Measurements from ENCODE around the gene PRDX6.
"Not testable (repeated sequence)": the region's sequence is repeated elsewhere in the genome, so short reads cannot be mapped to it uniquely, and the experiment has no call there.

PRDX6 gene

DNA sequence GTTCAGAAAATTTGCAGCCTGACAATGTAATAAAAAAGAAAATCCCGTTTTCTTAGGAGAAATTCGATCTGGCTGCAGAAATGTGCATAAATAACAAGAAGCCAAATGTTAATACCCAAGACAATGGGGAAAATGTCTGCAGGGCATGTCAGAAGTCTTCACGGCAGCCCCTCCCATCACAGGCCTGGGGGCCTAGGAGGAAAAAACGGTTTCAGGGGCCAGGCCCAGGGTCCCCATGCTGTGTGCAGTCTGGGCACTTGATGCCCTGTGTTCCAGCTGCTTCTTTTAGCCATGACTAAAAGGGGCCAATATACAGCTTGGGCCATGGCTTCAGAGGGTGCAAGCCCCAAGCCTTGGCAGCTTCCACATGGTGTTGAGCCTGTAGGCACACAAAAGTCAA lies 6.5 kb upstream of the PRDX6 start:
- no peak for DNase-seq

DNA sequence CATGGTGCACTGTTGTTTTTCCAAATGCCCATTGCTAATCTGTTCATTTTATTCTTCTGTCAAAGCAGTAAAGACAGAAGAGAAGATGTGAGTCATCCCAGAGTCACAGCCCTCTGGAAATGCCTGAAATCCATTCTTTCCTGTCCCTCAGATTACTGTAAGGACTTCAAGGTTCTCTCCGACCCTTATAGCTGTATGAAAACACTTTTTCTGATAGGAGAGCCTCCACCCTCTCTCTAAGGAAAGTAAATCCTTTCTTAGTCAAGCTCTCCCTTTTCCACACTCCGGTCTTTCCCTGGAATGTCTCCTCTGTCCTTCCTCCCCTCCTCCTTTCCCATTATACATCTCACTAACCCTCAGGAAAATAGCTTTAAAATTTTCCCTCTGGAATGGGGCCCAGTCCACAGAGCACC lies 3.5 kb upstream of the PRDX6 start:
- no peak for DNase-seq

DNA sequence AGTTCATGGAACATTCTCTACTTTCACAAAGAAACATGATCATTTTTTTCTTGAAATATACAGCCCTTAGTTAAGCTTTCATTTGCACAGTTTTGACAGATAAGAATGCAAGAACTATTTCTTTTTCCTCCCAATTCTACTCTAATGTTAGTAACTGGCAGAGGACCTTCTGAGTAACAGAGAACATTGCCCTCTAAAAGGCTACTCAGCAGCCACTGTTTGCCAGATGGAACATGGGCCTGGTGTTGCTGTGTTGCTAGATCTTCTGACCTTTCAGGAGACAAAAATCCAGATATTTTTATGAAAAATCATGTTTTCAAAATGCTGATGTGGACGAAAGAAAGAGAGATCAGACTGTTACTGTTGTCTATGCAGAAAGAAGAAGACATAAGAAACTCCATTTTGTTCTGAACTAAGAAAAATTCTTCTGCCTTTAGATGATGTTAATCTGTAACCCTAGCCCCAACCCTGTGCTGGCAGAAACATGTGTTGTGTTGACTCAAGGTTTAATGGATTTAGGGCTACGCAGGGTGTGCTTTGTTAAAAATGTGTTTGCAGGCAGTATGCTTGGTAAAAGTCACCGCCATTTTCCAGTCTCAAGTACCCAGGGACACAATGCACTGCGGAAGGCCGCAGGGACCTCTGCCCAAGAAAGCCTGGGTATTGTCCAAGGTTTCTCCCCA lies 2.9 kb upstream of the PRDX6 start:
- DNase-seq, result no peak

DNA sequence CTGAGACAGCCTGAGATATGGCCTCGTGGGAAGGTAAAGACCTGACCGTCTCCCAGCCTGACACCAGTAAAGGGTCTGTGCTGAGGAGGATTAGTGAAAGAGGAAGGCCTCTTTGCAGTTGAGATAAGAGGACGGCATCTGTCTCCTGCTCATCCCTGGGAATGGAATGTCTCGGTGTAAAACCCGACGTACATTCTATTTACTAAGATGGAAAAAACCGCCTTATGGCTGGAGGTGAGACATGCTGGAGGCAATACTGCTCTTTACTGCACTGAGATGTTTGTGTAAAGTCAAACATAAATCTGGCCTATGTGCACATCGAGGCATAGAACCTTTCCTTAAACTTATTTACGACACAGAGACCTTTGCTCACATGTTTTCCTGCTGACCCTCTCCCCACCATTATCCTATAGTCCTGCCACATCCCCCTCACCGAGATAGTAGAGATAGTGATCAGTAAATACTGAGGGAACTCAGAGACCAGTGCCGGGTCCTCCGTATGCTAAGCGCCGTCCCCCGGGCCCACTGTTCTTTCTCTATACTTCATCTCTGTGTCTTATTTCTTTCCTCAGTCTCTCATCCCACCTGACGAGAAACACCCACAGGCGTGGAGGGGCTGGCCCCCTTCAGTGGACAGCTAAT lies 2.2 kb upstream of the PRDX6 start:
- DNase-seq, result not testable (repeated sequence)

DNA sequence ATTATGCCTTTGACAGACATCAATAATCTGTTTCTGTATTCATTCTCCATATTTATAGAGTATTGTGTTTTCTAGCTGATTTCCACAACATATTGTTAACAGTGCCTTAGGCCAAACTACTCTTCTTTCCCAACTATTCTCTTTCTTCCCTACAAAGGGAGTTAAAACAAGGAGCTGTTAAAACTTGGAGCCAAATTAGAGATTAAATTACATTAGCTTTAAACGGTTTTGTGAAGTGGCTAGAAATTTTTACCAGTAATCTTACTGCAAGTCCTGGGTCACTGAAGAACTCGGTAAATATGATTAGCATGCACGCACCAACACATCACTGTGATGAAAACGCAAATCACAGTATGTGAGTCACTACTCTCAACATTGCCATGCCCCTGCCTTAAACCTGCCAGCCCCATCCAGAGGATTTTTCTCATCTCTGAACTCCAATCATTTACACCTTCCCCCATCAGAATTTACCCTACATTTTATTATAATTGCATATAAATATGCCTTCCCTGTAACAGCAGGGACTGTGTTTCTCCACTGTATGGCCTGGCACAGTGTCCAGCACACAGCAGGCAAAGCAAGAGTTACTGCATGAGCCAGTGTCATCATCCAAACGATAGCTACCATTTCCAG lies 1.5 kb upstream of the PRDX6 start:
- no peak for DNase-seq

DNA sequence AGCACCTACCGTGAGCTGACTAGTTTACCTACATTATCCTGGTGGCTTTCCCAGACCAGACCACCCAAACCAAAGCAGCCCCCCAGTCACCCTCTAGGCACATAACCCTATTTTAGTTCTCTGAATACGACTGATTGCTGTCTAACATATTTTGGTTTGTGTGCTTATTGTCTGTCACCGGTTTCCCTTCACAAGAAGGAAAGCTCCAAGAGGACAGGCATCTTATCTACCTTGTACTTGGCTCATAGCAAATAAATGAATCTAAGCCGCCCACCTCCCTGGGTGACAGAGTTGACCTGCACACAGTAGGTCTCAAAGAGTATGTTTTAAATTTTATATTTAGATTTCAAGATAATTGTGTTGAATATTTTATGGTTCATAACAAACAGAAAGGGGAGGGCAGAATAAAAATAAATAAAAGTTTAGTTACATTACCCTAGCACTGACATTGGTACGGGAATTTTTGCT lies 904 bp upstream of the PRDX6 start:
- DNase-seq, result no peak

DNA sequence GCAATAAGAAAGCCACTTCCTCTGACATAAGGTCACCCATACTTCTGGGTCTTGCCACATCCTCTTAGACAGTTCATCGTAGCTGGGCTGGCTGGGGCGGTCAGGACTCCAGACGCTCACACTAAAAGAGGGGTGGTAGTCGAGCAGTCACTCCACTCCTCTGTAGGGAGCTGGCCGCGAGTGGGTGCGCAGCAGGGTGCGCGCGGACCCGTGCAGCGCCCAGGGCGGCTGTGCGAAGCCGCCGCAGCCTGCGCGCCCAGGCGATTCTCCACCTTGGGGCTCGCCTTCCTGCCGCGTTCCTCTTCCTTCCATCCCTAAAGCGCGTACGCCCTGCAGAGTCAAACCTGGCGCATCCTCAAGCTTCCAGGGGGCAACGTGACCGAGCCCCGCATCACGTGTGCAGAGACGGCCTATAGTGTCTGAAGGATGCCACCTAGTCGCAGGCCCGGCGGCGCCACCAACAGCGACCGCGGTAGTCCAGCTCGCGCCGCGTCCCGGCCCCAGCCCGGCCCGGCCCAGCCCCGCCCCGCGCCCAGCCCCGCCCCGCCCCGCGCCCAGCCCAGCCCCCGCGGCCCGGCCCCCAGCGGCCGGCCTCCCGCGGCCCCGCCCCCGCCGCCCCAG lies 360 bp upstream of the PRDX6 start:
- DNase-seq, result peak; percentile 88

DNA sequence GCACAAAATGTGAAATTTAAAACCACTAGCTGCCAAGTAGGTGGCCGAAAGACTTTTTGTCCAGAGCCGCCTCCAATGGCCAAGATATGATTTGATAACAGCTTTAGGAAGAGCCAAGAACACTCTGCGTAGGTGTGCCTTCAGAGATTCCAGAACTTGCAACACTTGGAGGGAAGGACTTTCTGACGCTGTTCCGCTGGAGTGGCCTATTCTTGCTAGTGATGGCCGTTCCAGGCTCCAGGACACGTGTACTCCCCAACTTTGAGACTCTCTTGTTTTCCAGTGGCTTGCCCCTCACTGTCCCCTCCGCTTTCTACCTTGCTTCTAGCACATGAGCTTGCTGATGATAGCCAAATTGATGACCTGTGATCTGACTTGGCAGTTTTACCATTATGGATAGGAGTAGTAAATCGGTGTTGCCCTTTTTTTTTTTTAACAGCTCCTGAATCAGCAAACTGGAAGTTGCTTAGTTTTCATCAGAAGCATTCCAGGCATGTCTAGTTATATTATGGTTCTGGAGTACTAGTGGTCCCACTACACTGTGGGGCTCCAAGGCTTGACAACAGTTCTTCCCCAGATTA lies 1.0 kb downstream of the PRDX6 start:
- no peak for DNase-seq

DNA sequence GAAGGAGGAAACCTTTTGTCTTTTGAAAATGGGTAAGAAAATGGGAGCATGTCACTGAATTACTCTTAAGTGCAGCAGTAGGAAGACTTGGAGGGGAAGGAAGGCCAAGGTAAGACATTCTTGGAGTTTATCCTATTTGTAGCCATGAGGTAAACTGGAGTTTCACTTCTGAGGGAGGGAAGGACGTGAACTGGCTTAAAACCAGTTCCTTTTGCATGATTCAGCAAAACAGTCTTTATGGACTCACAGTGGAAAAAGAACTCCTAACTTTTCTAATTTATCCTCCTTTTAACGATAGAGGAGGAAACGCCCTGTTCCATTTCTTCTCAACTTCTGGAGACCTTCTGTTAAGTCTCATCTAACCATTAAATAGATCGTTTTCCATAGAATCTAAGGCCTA lies 2.5 kb downstream of the PRDX6 start:
- DNase-seq, result no peak

DNA sequence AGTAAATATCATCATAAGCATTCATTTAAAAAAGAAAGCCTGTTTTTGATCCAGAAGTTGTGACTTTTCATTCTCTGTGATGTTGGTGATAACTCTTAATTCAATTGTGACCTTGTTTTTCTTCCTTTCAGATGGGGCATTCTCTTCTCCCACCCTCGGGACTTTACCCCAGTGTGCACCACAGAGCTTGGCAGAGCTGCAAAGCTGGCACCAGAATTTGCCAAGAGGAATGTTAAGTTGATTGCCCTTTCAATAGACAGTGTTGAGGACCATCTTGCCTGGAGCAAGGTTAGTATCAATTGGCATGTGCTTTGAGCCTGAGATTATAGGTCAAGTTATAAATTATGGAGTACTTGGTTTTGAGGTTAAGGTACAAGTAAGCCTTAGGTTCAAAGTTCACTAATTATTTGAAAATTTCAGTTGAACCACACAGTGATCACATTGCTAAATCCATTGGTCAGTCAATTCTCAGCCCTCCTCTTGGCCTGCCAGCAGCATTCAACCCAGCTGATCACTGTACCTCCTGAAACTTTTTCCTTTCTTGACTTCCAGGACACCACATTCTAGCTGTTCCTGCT lies 4.1 kb downstream of the PRDX6 start:
- DNase-seq, result no peak

DNA sequence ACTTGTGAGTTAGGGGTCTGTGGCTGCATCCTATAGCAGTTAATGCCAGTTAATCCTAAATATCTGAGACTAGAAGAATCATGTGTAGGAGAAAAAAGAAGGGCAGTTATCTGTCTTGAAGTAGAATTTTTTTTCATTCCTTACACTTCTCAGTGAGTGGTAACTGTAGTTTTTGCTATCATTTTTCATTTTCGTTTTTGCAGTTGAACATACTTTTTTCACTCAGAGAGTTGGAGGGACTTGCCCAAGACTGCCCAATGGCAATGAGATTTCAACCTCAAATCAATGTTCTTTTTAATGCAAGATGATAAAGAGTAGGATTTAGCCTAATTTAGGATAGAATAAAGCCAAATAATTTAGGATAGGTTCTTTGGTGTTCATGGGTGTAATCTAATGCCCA lies 5.5 kb downstream of the PRDX6 start:
- no peak for DNase-seq

DNA sequence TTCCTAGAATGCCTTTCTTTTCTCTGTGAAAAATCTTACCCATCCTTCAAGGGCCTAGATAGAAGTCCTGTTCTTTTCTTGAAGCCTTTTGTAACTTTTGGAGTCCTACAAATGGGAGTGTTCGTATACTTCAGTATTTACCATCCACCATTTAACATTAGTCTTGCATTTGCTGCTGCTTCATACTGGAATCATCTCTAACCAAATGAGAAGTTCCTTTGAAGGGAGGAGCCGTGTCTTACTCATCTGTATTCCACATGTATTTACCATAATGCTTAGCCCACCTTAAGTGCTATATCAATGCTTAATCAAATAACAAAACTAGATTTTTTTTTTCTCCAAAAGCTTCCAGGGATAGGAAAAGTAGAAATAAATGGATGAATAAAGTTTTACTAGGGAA lies 7.1 kb downstream of the PRDX6 start:
- no peak for DNase-seq

DNA sequence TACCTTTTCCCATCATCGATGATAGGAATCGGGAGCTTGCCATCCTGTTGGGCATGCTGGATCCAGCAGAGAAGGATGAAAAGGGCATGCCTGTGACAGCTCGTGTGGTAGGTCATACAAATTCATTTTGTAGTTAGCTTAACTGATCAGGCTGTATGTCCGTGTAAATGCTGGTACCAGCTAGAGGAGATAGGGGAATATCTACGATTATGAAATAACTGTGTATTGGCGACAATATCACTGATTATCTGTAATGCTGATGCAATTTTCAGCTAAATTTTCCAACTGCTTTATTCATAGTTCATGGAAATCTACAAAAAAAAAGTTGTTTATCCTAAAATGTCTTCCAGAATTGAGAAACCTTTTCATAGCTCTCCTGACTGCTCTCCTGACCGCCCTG lies 8.3 kb downstream of the PRDX6 start:
- DNase-seq, result no peak

DNA sequence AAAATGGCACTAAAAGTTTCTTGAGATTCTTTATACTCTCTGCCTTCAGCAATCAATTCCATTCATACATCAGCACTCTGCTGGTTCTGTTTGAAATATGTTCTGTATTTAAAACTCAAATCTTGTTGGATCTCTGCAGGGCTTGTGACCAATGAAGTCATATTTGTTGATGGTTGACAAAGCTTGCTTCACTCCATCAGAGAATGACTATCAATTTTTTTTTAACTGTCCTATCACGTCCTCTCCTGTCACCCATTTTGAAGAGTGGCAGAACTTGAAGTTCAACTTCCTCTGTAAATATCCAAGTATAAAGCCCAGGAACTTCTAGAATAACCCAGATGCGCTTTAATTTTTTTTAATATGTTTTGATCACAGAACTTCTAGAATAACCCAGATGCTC lies 10.9 kb downstream of the PRDX6 start:
- DNase-seq, result no peak

DNA sequence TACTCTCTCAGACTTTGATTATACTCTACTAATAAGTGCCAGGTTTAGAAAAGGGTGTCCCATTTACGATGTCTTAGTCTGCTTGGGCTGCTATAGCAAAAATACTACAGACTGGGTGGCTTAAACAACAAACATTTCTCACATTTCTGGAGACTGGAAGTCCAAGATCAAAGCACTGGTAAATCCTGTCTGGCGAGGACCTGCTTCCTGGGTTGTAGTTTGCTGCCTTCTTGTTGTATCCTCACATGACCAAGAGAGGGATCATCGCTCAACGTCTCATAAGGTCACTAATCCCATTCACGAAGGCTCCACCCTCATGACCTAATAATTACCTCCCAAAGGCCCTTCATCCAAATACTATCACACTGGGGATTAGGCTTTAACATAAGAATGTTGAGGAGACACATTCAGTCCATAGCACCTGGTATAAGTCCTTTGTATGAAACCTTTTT lies 12.0 kb downstream of the PRDX6 start:
- no peak for DNase-seq

DNA sequence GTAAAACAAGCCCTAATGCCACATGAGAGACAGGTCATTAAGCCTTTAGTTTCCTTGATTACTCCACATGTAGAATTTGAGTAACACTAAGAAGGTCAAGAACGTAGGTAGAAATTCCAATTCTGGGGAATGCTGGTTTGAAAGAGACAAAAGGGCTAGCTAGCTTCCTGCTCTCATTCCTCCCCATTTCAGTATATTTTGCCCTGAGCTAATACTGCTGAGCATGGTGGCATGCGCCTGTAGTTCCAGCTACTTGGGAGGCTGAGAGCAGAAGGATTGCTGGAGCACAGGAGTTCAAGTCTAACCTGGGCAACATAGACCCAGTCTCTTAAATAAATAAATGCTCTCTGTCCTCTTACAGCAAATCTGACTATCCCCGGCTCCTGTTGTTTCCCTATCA lies 12.8 kb downstream of the PRDX6 start:
- no peak for DNase-seq

DNA sequence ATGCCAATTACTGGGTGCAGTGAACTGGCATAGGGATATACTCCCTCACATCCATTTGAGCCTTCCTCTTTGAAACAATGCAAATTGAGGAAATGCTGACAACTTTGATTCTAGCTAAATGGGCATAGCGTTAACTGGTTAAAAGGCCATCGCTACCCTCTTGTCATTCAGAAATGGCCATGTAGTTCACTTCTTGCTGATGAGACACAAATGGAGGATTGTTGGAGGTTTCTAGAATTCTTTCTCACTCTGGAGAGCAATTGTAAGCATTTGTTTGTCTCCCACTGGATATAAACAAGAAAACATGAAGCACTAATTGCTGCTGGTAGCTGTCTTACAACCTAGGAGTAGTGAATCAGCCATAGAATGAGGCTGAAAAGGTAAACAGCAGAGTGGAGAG lies 14.4 kb downstream of the PRDX6 start:
- no peak for DNase-seq

DNA sequence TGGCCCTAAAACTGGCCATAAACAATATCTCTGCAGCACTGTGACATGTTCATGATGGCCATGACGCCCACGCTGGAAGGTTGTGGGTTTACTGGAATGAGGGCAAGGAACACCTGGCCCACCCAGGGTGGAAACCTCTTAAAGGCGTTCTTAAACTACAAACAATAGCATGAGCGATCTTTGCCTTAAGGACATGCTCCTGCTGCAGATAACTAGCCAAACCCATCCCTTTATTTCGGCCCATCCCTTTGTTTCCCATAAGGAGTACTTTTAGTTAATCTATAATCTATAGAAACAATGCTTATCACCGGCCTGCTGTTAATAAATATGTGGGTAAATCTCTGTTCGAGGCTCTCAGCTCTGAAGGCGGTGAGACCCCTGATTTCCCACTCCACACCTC lies 16.0 kb downstream of the PRDX6 start:
- not testable (repeated sequence) for DNase-seq

DNA sequence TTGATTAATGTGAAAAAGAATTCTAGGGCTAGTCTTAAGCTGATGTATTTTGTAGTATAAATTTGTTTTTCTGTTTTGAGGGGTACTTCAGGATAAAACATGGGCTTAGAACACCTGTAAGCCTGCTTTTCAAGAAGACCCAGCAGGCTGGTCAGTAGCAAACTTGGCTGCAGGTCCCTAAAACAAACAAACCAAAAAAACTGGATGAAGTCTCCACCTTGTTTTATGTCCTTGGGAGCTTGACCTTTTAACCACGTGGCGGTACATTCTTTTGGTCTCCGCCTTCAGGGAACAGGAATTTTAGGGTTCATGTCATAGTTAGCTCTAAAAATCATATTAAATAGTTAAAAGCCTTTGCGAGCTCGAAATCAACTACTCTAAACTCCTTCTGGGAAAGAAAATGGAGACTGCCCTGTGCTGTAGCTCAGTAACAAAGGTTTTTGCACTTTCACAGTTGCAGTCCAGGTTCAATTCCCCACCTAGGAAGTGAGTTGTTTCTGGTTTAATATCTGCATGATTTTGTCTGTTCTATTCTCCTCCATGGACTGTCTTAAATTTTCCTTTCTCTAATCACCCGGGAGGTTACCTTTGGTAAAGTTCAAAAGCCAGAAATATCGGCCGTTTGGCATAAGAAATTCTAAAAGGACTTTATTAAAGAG lies 18.6 kb downstream of the PRDX6 start:
- DNase-seq, result no peak

DNA sequence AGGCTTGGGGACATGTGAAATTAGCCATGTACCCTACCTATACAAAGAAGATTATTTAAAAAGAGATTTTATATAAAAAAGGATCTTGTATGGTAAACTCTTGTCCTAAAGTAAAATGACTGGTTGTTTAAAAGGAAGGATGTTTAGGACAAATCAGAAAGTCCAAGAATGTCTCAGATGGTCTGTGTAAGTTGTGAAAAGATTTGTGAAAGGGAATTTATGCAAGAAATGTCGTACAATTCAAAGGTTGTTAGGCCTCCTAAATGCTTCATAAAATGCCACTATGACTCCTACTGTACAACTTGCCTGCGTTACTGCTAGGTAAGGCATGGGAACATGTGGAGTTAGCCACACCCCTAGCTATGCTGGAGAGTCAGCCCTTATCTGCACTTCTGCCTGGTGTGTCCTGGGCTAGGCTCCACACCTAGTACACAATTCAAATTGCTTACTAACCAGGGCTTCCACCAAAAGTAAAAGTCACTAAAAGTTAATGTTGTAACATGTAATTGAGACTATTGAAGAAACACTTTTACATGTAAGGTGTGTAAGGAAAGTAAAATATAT lies 19.7 kb downstream of the PRDX6 start:
- DNase-seq, result no peak

DNA sequence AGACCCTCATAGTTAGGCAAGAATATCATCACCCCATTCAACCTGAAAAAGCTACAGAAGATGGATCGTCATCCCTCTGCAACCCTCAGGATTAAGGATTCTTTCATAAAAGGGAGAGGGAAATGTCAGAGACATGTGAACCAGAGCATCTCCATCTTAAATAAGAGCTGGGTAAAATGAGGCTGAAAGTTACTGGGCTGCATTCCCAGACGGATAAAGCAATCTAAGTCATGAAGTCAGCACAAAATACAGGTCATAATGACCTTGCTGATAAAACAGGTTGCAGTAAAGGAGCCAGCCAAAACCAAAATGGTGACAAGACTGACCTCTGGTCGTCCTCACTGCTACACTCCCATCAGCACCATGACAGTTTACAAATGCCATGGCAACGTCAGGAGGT lies 22.6 kb downstream of the PRDX6 start:
- no peak for DNase-seq

DNA sequence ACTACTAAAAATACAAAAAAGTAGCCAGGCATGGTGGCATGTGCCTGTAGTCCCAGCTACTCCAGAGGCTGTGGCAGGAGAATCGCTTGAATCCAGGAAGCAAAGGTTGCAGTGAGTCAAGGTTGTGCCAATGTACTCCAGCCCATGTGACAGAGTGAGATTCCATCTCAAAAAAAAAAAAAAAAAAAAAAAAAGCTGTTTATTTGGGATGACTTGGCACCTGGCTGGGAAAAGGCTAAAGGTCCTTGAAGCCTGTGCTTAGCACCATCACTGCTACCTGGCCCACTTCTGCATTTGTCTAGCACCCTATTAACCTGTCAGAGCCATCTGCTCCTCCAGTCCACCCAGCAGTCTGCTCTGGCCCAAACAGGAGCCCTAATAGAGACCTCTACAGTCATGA lies 25.0 kb downstream of the PRDX6 start:
- no peak for DNase-seq
